Neural cell (in vitro differentiated cells): Measurements from ENCODE around the gene SETD2. TPM values are rescaled to one million over a fixed set of nuclear protein-coding genes. Genes with fewer than 3 reads are reported as not detected.

Experiments used
- H2AFZ ChIP-seq: fragments of 200-600, 300-800 bp; sonication (generic), shearing (Covaris generic); 2 replicates; pipeline ENCODE4 v1.6.0; 2014; ENCODE audit warnings: low read depth, mild to moderate bottlenecking, antibody characterized with exemption, low read length, moderate library complexity
- H3F3A ChIP-seq: fragments of 200-600 bp; shearing (Covaris generic); 2 replicates; pipeline ENCODE4 v1.6.1; 2016; ENCODE audit warnings: mild to moderate bottlenecking, moderate library complexity, mixed read lengths, antibody characterized with exemption, low read length; ENCODE audit not compliant: insufficient read depth, poor library complexity, severe bottlenecking
- H3K27ac ChIP-seq: fragments of 200-600, 300-800 bp; sonication (generic), shearing (Covaris generic); 2 replicates; pipeline ENCODE4 v1.5.1; 2014; ENCODE audit warnings: mild to moderate bottlenecking, low read length, moderate library complexity
- H3K27me3 ChIP-seq: fragments of 300-800, 200-600 bp; sonication (generic), shearing (Covaris generic); 2 replicates; pipeline ENCODE4 v1.6.0; 2014; ENCODE audit warnings: mild to moderate bottlenecking, low read depth, low read length, moderate library complexity; ENCODE audit not compliant: insufficient read depth
- H3K36me3 ChIP-seq: fragments of 300-800, 200-600 bp; sonication (generic), shearing (Covaris generic); 2 replicates; pipeline ENCODE4 v1.5.1; 2014; ENCODE audit warnings: mild to moderate bottlenecking, antibody characterized with exemption, low read length, moderate library complexity; ENCODE audit not compliant: insufficient read depth
- H3K4me2 ChIP-seq: fragments of 300-800, 200-600 bp; sonication (generic), shearing (Covaris generic); 2 replicates; pipeline ENCODE4 v1.6.0; 2014; ENCODE audit warnings: mild to moderate bottlenecking, low read length
- H3K4me3 ChIP-seq: fragments of 300-800, 200-600 bp; sonication (generic), shearing (Covaris generic); 2 replicates; pipeline ENCODE4 v1.5.1; 2014; ENCODE audit warnings: mild to moderate bottlenecking, low read length, moderate library complexity
- H3K79me2 ChIP-seq: fragments of 200-600 bp; shearing (Covaris generic); replicated peaks from 2 replicates; pipeline ENCODE4 v1.6.0; 2014; ENCODE audit warnings: mild to moderate bottlenecking, low read length, moderate library complexity; ENCODE audit not compliant: insufficient read depth
- H3K9ac ChIP-seq: fragments of 300-800, 200-600 bp; sonication (generic), shearing (Covaris generic); 2 replicates; pipeline ENCODE4 v1.6.1; 2016; ENCODE audit warnings: mild to moderate bottlenecking, low read length, mixed read lengths
- H3K9me2 ChIP-seq: fragments of 200-600 bp; shearing (Covaris generic); 2 replicates; pipeline ENCODE4 v1.6.1; 2016; ENCODE audit warnings: mild to moderate bottlenecking, low read length, mixed read lengths; ENCODE audit not compliant: insufficient read depth
- H3K9me3 ChIP-seq: fragments of 200-600, 300-800 bp; sonication (generic), shearing (Covaris generic); 2 replicates; pipeline ENCODE4 v1.6.1; 2016; ENCODE audit warnings: mild to moderate bottlenecking, mixed run types, low read length, moderate library complexity, mixed read lengths
- H4K20me1 ChIP-seq: fragments of 200-600 bp; shearing (Covaris generic); 2 replicates; pipeline ENCODE4 v1.6.1; 2016; ENCODE audit warnings: mild to moderate bottlenecking, mixed run types; ENCODE audit not compliant: insufficient read depth
- EP300 ChIP-seq: fragments of 450-650 bp; conservative IDR thresholded peaks from 2 replicates; pipeline ENCODE4 v1.6.1; 2014; ENCODE audit warnings: antibody characterized with exemption, mild to moderate bottlenecking, moderate library complexity; ENCODE audit not compliant: poor library complexity, severe bottlenecking
- EZH2 ChIP-seq: fragments of 200-600, 300-800 bp; shearing (Covaris generic), sonication (generic); IDR thresholded peaks from 2 replicates; pipeline ENCODE4 v1.6.1; 2014; ENCODE audit warnings: antibody characterized with exemption, low read length, borderline replicate concordance, mild to moderate bottlenecking; ENCODE audit not compliant: insufficient read depth, poor library complexity, severe bottlenecking
- MXI1 ChIP-seq: fragments of 450-650 bp; conservative IDR thresholded peaks from 2 replicates; pipeline ENCODE4 v1.6.1; 2014; ENCODE audit warnings: antibody characterized with exemption, mild to moderate bottlenecking; ENCODE audit not compliant: poor library complexity, severe bottlenecking
- POLR2AphosphoS5 ChIP-seq: IDR thresholded peaks from 2 replicates; pipeline ENCODE4 v1.6.1; 2012
- RAD21 ChIP-seq: fragments of 450-650 bp; conservative IDR thresholded peaks from 2 replicates; pipeline ENCODE4 v1.6.1; 2014; ENCODE audit warnings: antibody characterized with exemption, mild to moderate bottlenecking, moderate library complexity
- SMC3 ChIP-seq: fragments of 450-650 bp; conservative IDR thresholded peaks from 2 replicates; pipeline ENCODE4 v1.6.1; 2014; ENCODE audit warnings: antibody characterized with exemption, mild to moderate bottlenecking, moderate library complexity; ENCODE audit not compliant: poor library complexity
- TAF1 ChIP-seq: IDR thresholded peaks from 2 replicates; pipeline ENCODE4 v1.6.1; 2012; ENCODE audit warnings: low read depth
- polyA plus RNA-seq: library from polyadenylated mRNA; depleted of rRNA; stranded (reverse); fragments of >200 nt; gene quantifications from 2 replicates; pipeline ENCODE4 v1.2.3, GENCODE V29; 2014
- TF ChIP-seq, protein P1 (sequence below): fragments of 450-650 bp; IDR thresholded peaks from 2 replicates; pipeline ENCODE4 v1.5.1; 2014; ENCODE audit warnings: antibody characterized with exemption, mild to moderate bottlenecking, moderate library complexity; ENCODE audit not compliant: poor library complexity, severe bottlenecking
- TF ChIP-seq, protein P2 (sequence below): IDR thresholded peaks from 2 replicates; pipeline ENCODE4 v1.6.1; 2012; ENCODE audit warnings: borderline replicate concordance

The SETD2 gene
- polyA plus RNA-seq, 1 donor from 2014 or later: 18.4 TPM

DNA sequence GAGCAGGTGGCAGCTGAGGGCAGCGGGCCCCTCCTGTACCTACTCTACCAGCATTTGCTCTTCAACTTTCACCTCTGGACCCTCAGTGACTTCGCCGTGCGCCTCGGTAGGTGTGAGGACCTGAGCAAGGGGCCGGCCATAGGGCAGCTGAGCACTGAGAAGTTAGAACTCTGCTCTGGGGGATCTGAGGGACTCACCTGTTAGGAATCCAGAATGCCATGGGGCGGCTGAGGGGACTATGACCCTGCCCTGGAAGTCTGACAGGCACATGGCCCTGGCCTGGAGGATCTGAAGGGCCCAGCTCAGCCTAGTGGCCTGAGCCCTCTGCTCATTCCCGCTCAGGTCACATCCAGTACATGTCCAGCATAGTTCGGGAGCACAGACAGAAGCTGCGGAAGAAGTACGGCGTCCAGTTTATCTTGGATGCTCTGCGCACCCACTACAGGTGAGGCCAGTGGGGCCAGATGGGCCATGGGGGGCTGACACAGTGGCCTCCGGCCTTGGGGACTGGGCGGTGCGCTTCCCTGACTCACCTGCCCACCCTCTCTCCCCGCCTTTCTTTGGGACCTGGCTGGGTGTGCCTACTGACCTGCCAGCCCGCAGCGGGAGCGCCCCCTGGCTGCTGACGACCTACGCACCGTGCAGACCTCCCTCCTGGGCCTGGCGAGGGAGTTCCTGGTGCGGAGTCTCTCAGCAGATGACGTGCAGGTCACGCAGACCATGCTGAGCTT lies 165.6 kb downstream of the SETD2 start:
- H3K9me3 ChIP-seq: no peaks in the 10 kb centered on the region
- H3K27me3 ChIP-seq: no peaks in the 10 kb centered on the region
- no peak overlapping the region for H3K27ac ChIP-seq
- H3K4me3 ChIP-seq: no peak overlapping the region
- H4K20me1 ChIP-seq: no peaks in the 10 kb centered on the region
- no peak overlapping the region for H3K9ac ChIP-seq
- no peaks in the 10 kb centered on the region for H3K9me2 ChIP-seq
- no peaks in the 10 kb centered on the region for H3F3A ChIP-seq
- H3K36me3 ChIP-seq: no peaks in the 10 kb centered on the region
- TF ChIP-seq, protein P1, sequence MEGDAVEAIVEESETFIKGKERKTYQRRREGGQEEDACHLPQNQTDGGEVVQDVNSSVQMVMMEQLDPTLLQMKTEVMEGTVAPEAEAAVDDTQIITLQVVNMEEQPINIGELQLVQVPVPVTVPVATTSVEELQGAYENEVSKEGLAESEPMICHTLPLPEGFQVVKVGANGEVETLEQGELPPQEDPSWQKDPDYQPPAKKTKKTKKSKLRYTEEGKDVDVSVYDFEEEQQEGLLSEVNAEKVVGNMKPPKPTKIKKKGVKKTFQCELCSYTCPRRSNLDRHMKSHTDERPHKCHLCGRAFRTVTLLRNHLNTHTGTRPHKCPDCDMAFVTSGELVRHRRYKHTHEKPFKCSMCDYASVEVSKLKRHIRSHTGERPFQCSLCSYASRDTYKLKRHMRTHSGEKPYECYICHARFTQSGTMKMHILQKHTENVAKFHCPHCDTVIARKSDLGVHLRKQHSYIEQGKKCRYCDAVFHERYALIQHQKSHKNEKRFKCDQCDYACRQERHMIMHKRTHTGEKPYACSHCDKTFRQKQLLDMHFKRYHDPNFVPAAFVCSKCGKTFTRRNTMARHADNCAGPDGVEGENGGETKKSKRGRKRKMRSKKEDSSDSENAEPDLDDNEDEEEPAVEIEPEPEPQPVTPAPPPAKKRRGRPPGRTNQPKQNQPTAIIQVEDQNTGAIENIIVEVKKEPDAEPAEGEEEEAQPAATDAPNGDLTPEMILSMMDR: peak; percentile 37
- no peak for TF ChIP-seq EP300
- no peak for TF ChIP-seq SMC3
- no peak for TF ChIP-seq EZH2
- TF ChIP-seq TAF1: no peak
- H2AFZ ChIP-seq: no peak overlapping the region
- no peaks in the 10 kb centered on the region for H3K79me2 ChIP-seq
- H3K4me2 ChIP-seq: no peak overlapping the region

DNA sequence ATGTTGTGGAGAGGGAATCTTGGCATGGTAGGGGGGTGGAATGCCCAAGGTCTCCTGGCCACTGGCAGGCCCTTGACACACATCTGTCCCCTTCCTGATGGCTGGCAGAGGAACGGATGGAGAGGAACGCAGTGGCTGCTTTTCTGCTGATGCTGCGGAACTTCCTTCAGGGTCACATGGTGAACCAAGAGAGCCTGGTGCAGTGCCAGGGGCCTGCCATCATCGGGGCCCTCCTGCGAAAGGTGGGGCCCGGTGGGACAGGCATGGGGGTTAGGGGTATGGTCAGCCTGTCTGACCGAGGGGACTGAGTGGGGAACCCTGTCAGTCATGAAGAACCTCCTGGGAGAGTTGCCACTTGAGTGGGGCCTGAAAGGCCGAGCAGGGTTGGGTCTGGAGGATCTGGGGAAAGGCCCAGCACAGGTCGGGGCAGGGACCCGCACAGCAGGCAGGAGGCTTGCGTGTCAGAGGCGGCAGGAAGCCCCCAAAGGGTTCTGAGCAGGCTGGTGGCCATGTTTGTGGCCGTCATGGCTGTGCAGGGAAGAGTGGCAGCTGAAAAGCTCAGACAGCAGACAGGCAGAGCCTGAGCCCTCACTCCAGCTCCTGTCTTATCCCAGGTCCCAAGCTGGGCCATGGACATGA lies 166.3 kb downstream of the SETD2 start:
- Histone ChIP-seq H3K27ac (no peak overlapping the region), H3K79me2 (no peaks in the 10 kb centered on the region), H3K9ac (no peak overlapping the region), H3K36me3 (no peaks in the 10 kb centered on the region), H4K20me1 (no peaks in the 10 kb centered on the region), H3K9me2 (no peaks in the 10 kb centered on the region), H3F3A (no peaks in the 10 kb centered on the region), H3K9me3 (no peaks in the 10 kb centered on the region), H3K4me3 (no peak overlapping the region), H3K27me3 (no peaks in the 10 kb centered on the region), H2AFZ (no peak overlapping the region), H3K4me2 (no peak overlapping the region)
- TF ChIP-seq POLR2AphosphoS5 (no peak), MXI1 (no peak), SMC3 (no peak), EZH2 (no peak), TAF1 (no peak), EP300 (no peak), RAD21 (no peak)
- TF ChIP-seq, protein P2, sequence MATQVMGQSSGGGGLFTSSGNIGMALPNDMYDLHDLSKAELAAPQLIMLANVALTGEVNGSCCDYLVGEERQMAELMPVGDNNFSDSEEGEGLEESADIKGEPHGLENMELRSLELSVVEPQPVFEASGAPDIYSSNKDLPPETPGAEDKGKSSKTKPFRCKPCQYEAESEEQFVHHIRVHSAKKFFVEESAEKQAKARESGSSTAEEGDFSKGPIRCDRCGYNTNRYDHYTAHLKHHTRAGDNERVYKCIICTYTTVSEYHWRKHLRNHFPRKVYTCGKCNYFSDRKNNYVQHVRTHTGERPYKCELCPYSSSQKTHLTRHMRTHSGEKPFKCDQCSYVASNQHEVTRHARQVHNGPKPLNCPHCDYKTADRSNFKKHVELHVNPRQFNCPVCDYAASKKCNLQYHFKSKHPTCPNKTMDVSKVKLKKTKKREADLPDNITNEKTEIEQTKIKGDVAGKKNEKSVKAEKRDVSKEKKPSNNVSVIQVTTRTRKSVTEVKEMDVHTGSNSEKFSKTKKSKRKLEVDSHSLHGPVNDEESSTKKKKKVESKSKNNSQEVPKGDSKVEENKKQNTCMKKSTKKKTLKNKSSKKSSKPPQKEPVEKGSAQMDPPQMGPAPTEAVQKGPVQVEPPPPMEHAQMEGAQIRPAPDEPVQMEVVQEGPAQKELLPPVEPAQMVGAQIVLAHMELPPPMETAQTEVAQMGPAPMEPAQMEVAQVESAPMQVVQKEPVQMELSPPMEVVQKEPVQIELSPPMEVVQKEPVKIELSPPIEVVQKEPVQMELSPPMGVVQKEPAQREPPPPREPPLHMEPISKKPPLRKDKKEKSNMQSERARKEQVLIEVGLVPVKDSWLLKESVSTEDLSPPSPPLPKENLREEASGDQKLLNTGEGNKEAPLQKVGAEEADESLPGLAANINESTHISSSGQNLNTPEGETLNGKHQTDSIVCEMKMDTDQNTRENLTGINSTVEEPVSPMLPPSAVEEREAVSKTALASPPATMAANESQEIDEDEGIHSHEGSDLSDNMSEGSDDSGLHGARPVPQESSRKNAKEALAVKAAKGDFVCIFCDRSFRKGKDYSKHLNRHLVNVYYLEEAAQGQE: no peak
- TF ChIP-seq, protein P1: no peak
